NB4 (cell line): ENCODE data around the gene NFATC4.

ENCODE experiments used
- DNase-seq: peaks from one replicate; pipeline ENCODE4 v3.0.0; 2010; ENCODE audit warnings: low read depth
- H3K4me3 ChIP-seq: one replicate; pipeline ENCODE4 v1.5.1; 2011; ENCODE audit warnings: mild to moderate bottlenecking, low read depth, low read length, moderate library complexity
- CTCF ChIP-seq: IDR thresholded peaks from one replicate; pipeline ENCODE4 v1.5.1; 2012; ENCODE audit warnings: low read depth, low read length
- MYC ChIP-seq: IDR thresholded peaks from 2 replicates; pipeline ENCODE4 v1.6.1; 2011; ENCODE audit warnings: low read depth, low read length
- POLR2A ChIP-seq: IDR thresholded peaks from 2 replicates; pipeline ENCODE4 v1.6.1; 2011; ENCODE audit warnings: mild to moderate bottlenecking; ENCODE audit not compliant: insufficient read length; ENCODE audit errors: extremely low read depth
- TF ChIP-seq, protein P1 (sequence below): IDR thresholded peaks from 2 replicates; pipeline ENCODE4 v1.6.1; 2011; ENCODE audit warnings: low read depth, low read length

NFATC4 gene

DNA sequence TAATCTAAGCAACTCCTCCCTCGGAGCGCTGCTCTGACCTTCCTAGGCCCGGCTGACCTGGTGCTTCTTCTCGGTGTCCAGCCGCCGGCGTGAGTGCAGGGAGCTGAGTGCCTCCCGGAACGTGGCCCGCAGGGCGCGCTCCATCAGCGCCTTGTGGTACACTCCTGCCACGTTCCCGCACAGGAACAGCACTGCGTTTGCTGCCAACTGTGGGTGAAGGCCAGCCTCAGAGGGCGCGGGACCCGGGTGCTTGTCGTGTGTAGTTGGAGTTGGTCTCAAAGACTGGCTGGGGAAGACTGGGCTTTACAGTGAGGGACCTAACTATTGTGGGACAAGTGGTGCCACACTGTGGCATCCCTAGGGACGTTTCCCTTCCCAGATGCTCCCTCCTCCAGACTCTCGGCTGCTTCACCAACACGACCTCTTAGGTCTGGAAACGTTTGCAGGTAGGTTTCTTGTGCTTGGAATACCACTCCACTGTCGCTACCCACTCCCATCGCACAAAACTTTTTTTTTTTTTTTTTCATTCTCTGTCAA, 36.2 kb upstream of the NFATC4 start:
- peak; percentile 51 for DNase-seq
- TF ChIP-seq, protein P1, sequence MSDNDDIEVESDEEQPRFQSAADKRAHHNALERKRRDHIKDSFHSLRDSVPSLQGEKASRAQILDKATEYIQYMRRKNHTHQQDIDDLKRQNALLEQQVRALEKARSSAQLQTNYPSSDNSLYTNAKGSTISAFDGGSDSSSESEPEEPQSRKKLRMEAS: no peak
- TF ChIP-seq MYC (no peak), POLR2A (no peak), CTCF (no peak)
- H3K4me3 ChIP-seq: no peak overlapping the region

- DNase-seq: peak; percentile 89
- no peak overlapping the region for H3K4me3 ChIP-seq
- no peak for TF ChIP-seq POLR2A
- TF ChIP-seq, protein P1: peak; percentile 73
- peak; percentile 74 for TF ChIP-seq CTCF
- peak; percentile 56 for TF ChIP-seq MYC
These were observed 35.6 kb upstream of the NFATC4 start for GRCh38 chr14:24332268-24332993.

DNA sequence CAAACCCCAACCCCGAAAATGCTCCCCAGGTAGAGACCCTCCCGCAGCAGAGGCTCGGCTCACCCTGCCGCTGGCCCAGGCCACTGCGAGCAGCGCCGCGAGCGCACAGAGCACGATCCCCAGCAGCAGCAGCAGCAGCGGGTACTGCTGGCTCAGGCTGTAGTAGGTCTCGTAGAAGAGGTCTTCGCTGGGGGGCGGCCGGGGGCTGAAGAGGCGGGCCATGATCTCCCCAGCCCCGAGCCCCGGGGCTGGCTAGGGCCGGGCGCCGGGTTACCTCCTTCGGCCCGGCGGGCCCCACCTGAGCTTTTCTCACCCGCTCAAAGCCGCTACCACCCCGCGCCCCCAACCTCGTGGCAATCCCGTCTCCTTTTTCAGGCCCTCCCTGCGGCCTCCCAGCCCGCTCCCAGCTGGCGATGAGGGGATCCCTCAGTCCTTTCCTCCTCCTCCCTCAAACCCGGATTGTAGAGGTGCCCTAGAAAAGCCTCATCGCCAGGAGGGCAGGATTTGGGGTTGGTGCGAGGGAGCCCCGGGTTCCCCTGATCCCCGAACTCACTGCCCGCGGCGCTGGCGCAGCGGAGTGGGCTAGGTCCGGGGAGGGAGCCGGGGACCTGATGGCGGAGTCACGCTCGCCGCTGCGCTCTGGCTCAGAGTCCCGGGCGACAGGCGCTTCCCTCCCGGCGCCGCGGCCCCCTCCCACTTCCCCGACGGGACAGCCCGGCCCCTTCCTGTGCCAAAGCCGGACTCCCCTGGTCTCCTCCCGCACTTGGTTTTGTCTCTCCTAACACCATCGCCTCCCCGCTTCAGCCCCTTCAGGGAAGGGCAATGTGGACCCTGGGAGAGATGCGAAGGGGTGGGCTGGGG, 33.3 kb upstream of the NFATC4 start, which contains the start of gene ADCY4:
Gene ADCY4, minus strand, starts transcription at position 641 of the 861 bp plus-strand sequence. Its CDS starts 419 bp downstream, at position 222.
- H3K4me3 ChIP-seq: no peak within 1 kb of the TSS
- TF ChIP-seq CTCF (no peak), MYC (no peak), POLR2A (no peak)
- TF ChIP-seq, protein P1: no peak
- no peak for DNase-seq

- peak; percentile 49 for DNase-seq
- TF ChIP-seq MYC (no peak), POLR2A (no peak), CTCF (no peak)
- TF ChIP-seq, protein P1: no peak
- H3K4me3 ChIP-seq: no peak overlapping the region
These were observed 32.4 kb upstream of the NFATC4 start for GRCh38 chr14:24335461-24336171.

DNA sequence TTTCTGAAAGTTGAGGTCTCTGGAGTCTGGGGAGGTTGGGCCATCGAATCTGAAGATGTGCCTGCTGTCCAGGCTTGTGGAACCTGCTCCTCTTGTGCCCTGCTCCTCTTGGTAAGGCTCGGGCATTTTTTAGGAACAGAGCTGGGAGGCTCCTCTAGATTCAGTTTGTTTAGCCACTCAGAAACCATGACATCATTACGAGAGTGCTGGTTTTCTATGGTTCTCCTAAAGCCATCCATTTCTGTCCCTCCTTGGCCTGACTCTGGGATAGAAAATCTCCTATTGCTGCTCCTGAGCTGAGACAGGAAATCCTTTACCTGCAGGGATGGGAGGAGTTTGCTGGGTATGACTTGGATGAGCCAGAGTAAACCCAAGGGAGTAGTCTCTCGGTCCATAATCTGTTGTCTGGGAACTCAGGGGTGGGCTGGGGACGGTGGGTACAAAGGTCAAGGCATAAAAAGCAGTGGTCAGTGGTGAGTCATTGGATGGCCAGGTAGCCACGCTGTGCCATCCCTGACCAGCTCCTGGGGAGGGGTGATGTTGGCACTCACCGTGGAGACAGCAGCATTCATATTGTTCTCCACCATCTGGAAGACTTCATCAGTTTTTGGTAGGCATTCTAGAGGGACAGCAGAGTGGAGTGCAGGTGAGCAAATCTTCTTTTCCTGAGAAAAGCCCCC, 30.7 kb upstream of the NFATC4 start:
- DNase-seq: no peak
- no peak overlapping the region for H3K4me3 ChIP-seq
- TF ChIP-seq MYC (no peak), POLR2A (no peak), CTCF (no peak)
- TF ChIP-seq, protein P1: no peak
